Measurements from ENCODE around the gene CABP5. TPM values are rescaled to one million over a fixed set of nuclear protein-coding genes. Genes with fewer than 3 reads are reported as not detected.

CABP5 gene
- total RNA-seq, 4 donors from 2014 or later: not detected

- Histone ChIP-seq H3K9me3 (no peaks in the 10 kb centered on the region), H3K36me3 (no peaks in the 10 kb centered on the region), H3K27ac (no peak overlapping the region), H3K4me3 (no peak overlapping the region), H3K27me3 (peaks cover 15% of the 10 kb centered on the region), H3K4me1 (no peaks in the 10 kb centered on the region)
- DNase-seq (ENCODE audit: low spot score in 2 of 2): no peak
- TF ChIP-seq EP300 (IDR thresholded peaks at IDR 0.05): no peak
- TF ChIP-seq CTCF (IDR thresholded peaks at IDR 0.05): no peak
- TF ChIP-seq POLR2A (IDR thresholded peaks at IDR 0.05): no peak
- no peak for TF ChIP-seq POLR2AphosphoS5 (IDR thresholded peaks at IDR 0.05)
- 74% methylated on average over 3 of the region's 3 CpGs for whole genome bisulfite sequencing
These were observed 18.4 kb downstream of the CABP5 start for GRCh38 chr19:48025480-48025879.

GRCh38 chr19:48023518-48023917 is 20.4 kb downstream of the CABP5 start:
- H3K4me1 ChIP-seq: no peaks in the 10 kb centered on the region
- WGBS: 84% methylated on average over 3 of the region's 3 CpGs
- H3K9me3 ChIP-seq: no peaks in the 10 kb centered on the region
- H3K4me3 ChIP-seq: no peak overlapping the region
- H3K27ac ChIP-seq: no peak overlapping the region
- peaks cover 14% of the 10 kb centered on the region for H3K27me3 ChIP-seq
- no peak for DNase-seq (ENCODE audit: low spot score in 2 of 2)
- H3K36me3 ChIP-seq: no peaks in the 10 kb centered on the region
- TF ChIP-seq CTCF (IDR thresholded peaks at IDR 0.05): no peak
- TF ChIP-seq POLR2AphosphoS5 (IDR thresholded peaks at IDR 0.05): no peak

GRCh38 chr19:48023011-48023410 is 20.9 kb downstream of the CABP5 start:
- Histone ChIP-seq H3K4me3 (no peak overlapping the region), H3K9me3 (no peaks in the 10 kb centered on the region), H3K27me3 (peaks cover 14% of the 10 kb centered on the region), H3K4me1 (no peaks in the 10 kb centered on the region), H3K27ac (no peak overlapping the region), H3K36me3 (no peaks in the 10 kb centered on the region)
- TF ChIP-seq CTCF (IDR thresholded peaks at IDR 0.05) (no peak), POLR2A (IDR thresholded peaks at IDR 0.05) (no peak), POLR2AphosphoS5 (IDR thresholded peaks at IDR 0.05) (no peak), EP300 (IDR thresholded peaks at IDR 0.05) (no peak)
- DNase-seq (ENCODE audit: low spot score in 2 of 2): no peak
- WGBS: 84% methylated on average over 2 of the region's 2 CpGs

GRCh38 chr19:48020686-48021085 is 23.2 kb downstream of the CABP5 start:
- no peak for DNase-seq (ENCODE audit: low spot score in 2 of 2)
- no peak overlapping the region for H3K4me3 ChIP-seq
- H3K4me1 ChIP-seq: no peaks in the 10 kb centered on the region
- 55% methylated on average over 3 of the region's 3 CpGs for WGBS
- H3K9me3 ChIP-seq: no peaks in the 10 kb centered on the region
- no peak for TF ChIP-seq POLR2AphosphoS5 (IDR thresholded peaks at IDR 0.05)
- no peak for TF ChIP-seq EP300 (IDR thresholded peaks at IDR 0.05)
- no peak for TF ChIP-seq POLR2A (IDR thresholded peaks at IDR 0.05)
- no peak for TF ChIP-seq CTCF (IDR thresholded peaks at IDR 0.05)
- H3K27ac ChIP-seq: no peak overlapping the region
- no peaks in the 10 kb centered on the region for H3K36me3 ChIP-seq
- peaks cover 22% of the 10 kb centered on the region for H3K27me3 ChIP-seq

- WGBS: 92% methylated on average over 11 of the region's 11 CpGs
- Histone ChIP-seq H3K27ac (no peak overlapping the region), H3K36me3 (no peaks in the 10 kb centered on the region), H3K27me3 (peaks cover 17% of the 10 kb centered on the region), H3K9me3 (no peaks in the 10 kb centered on the region), H3K4me1 (no peaks in the 10 kb centered on the region), H3K4me3 (no peak overlapping the region)
- TF ChIP-seq CTCF (IDR thresholded peaks at IDR 0.05): no peak
- no peak for TF ChIP-seq POLR2A (IDR thresholded peaks at IDR 0.05)
- no peak for TF ChIP-seq EP300 (IDR thresholded peaks at IDR 0.05)
- no peak for TF ChIP-seq POLR2AphosphoS5 (IDR thresholded peaks at IDR 0.05)
- DNase-seq (ENCODE audit: low spot score in 2 of 2): no peak
These were observed 32.7 kb downstream of the CABP5 start for GRCh38 chr19:48010932-48011758.
